ENCODE results near the gene AHI1. TPM values are rescaled to one million over a fixed set of nuclear protein-coding genes. Genes with fewer than 3 reads are reported as not detected.
A peak's percentile ranks its signal among the peaks of the same experiment; 100 is the strongest.
"Not testable (repeated sequence)": the region's sequence is repeated elsewhere in the genome, so short reads cannot be mapped to it uniquely, and the experiment has no call there.

AHI1 gene
- total RNA-seq, 1 donor from 2014 or later: 18.4 TPM

- no peak for DNase-seq (ENCODE audit: low read depth)
These were observed 8.1 kb upstream of the AHI1 start for GRCh38 chr6:135505648-135506047.

GRCh38 chr6:135505222-135505621 lies 7.7 kb upstream of the AHI1 start:
- DNase-seq (ENCODE audit: low read depth): no peak

DNA sequence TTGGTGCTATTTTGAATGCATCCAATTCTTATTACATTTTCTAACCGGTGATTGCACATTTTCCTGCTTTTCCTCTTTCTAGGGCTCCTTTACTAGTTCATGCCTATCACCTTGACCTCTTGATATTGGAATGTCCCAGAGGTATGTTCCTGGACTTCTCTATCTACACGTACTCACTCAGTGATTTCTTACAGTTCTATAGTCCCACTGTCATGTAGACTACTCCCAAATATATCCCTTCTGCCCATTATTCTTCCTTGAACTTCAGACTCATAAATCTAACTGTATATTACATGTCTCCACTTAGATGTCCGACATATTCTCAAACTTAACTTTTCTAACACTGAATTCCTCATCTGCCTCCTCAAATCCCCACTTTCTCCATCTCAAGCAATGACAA lies 7.2 kb upstream of the AHI1 start:
- DNase-seq (ENCODE audit: low read depth): no peak

DNA sequence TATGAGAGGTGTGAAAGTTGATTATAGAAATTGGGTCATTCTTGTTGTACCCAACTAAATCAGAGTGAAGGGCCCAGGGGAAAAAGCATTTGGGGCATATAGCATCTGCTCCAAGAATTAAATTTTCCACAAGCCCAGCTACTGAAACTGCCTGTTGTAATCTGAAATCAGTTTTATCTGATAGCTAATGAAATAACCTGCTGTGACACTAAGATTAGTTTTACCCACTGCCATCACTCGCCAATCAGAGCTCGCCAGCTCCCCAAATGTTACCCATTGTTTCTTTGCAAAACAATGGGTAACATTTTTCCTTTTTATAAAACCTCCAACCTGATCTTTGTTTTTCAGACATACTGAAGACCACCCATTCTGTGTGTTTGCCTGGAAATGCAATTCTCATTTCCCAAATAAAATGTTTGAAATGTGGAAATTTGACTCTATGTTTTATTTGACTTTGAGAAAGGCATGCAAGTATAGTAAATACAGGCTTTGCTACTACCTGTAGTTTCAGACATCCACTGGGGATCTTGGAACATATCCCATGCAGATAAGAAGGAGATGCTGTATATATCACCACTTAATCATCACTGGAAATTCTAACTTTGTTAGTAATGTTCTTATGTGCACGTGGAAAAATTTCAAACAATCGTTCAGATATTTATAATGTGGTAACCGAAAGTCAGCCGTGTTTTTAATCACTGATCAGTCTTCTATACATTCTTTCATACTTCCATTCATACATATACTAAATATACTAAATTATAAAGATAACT lies 6.3 kb upstream of the AHI1 start:
- DNase-seq (ENCODE audit: low read depth): no peak

DNA sequence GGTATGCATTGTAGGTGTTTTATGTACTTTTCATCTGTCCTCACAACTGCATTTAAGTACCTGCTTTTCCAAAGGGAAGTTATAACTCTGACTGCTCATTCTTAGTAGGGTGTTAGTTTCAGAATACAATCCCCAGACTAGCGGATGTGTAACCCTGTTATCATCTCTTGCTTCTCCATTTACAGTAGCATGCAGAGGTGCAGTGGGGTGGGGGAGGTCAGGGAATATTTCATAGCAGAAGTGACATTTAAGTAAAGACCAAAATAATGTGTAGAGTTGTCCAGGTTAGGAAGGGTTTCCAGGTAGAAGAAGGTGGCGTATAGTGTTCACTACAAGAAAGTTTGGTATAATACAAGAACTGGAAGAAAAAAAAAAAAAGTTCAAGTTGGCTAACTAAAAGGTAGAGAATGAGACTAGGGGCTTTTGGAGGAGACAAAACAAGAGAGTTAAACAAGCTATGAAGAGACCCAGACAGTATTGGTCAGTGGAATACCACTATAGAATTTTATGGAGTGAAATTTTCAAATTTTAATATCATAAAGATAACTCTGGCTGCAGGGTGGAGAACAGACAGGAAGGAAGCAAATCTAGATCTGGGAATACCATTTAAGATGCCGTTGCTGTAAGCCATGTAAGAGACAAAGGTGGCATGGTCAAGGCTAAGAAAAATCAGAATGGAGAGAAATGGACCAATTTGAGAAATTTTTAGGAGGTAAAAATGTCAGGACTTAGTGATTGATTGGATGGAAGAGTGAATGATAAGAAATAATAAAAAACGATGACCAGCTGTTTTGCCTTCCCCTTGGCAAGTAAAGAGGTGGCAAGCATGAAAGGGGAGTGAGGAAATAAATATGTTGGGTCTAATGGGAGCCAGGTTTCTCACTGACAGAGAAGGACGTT lies 2.2 kb upstream of the AHI1 start:
- no peak for DNase-seq (ENCODE audit: low read depth)

DNA sequence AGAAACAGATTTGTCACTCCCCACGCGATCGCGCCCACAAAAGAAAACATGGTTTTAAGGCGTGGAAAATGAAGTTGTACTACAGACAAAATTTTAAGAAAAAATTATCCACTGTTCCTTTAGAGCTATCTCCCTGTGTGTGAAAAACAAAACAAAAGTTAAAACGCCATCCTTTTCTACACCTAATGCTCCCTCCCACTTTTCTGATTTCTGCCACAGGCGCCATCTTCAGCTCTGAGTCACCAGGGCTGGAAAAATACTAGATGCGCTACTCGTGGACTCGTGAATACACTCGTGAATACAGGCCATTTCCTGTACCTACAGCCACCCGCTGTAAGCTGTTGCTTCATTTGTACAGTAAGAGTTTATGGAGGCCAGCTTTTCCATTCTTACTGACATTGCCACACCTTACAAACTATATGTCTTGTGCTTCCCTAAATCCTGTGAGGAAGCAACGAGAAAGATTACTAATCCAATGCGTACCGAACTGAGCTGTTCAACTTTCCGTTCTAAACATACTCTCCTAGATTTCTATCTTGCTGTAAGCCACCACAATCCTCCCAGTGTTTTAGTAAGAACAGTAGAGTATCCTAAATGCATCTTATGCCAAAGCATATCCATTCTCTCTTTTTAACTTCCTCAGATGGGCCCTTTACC lies 773 bp upstream of the AHI1 start:
- DNase-seq (ENCODE audit: low read depth): peak; percentile 92

GRCh38 chr6:135496800-135497411 lies 634 bp downstream of the AHI1 start:
- DNase-seq (ENCODE audit: low read depth): peak; percentile 9

GRCh38 chr6:135493218-135493961 lies 4.2 kb downstream of the AHI1 start:
- no peak for DNase-seq (ENCODE audit: low read depth)

DNA sequence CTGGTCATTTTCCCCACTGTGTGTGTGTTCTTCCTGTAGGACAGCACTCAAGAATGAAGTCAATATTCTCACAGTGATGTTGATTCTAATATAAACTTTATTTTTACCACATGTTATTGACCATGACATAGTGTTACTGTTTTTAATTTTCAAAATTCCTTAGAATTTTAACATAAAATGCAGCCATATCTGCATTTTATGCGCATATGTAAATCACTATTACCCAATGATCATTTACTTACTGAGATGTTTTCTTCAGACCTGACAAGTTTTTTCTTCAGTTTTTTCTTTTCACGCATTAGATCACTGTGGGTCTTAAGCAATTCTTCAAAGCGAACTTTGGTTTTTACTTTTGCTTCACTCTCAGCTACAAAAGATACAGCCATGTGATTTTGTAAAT lies 7.2 kb downstream of the AHI1 start:
- DNase-seq (ENCODE audit: low read depth): no peak

DNA sequence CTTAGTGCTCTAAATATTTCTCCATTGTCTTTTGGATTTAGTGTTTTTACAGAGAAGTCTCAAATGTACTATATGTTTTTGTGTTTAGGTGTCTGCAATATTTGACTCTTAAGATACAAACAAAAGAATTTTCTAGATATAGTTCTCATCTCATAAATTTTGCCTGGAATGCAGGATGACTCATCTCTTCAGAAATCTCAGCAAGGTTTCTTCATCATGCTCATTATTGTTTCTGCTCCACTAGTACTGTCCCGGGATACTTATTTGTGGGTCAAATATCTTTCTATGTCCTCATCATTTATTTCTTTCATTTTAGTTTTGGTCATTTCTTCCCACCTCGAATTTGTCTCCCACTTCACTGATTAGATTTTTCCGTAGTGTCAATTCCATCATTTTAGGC lies 9.5 kb downstream of the AHI1 start:
- DNase-seq (ENCODE audit: low read depth): peak; percentile 55

GRCh38 chr6:135483903-135484302 lies 13.6 kb downstream of the AHI1 start:
- DNase-seq (ENCODE audit: low read depth): not testable (repeated sequence)

DNA sequence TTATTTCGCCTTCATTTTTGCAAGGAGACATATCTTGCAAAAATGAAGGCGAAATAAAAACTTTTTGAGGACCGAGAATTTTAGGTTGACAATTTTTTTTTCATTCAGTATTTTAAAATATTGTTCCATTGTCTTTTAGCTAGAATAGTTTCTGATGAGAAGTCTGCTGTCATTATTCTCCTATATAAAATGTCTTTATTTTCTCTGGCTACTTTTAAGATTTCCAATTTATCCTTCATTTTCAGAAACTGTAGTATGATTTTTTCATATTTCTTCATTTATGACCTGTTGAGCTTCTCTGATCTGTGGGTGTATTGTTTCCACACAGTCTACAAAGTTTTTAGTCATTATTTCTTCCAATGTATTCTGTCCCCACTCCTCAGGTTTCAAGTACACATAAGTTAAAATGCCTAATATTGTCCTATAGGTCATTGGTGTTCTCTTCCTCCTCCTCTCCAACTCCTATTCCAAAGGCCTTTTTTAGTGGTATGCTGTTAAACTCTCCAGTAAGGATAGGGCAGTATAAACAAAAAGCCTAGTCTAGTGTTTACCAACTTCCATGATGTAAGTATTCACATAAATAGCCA lies 15.7 kb downstream of the AHI1 start:
- DNase-seq (ENCODE audit: low read depth): peak; percentile 49

- DNase-seq (ENCODE audit: low read depth): no peak
These were observed 17.9 kb downstream of the AHI1 start for GRCh38 chr6:135479601-135480000.

GRCh38 chr6:135478626-135479025 lies 18.9 kb downstream of the AHI1 start:
- DNase-seq (ENCODE audit: low read depth): no peak

DNA sequence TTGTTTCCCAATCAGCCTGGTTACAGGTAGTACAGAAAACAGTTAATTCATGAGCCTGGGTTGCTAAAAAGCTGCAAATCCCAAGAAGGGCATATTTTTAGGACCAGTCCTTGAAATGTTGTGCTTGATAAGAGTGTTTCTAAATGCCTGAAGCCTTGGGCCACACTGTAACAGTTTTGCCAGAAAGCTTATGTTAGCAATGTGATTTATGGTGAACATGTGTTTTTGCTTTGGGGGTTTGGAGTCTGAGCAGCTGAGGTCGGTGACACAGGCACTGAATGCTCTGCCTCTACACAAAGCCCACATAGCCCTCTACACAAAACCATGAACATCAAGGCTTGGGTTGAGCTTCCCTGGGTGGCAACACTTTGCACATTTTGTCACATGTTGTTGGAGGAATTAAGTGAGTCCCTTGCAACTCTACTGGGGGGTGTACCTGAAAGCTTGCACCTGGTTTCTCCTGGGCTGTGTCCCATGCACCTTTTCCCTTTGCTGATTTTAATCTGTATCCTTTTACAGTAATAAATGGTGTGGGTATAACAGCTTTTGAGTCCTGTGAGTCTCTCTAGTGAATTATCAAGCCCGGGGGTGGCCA lies 22.2 kb downstream of the AHI1 start:
- no peak for DNase-seq (ENCODE audit: low read depth)

DNA sequence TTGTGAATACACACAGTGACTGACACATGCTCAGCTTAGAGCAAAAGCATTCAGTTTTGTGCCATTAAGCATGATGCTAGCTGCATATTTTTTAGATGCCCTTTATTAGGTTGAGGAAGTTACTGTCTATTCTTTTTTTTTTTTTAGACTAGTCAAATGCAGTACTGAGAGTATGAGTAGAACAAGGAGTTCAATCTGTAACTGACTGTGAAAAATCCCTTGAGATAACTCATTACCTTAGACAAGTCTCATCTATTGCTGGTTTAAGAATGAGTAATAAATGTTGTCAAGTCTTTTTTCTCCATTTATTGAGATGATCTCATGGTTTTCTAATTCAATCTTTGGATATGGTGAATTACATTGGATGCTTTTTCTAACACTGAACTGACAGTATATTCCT lies 23.2 kb downstream of the AHI1 start:
- DNase-seq (ENCODE audit: low read depth): no peak

- no peak for DNase-seq (ENCODE audit: low read depth)
These were observed 31.6 kb downstream of the AHI1 start for GRCh38 chr6:135465903-135466302.

GRCh38 chr6:135465307-135465706 lies 32.2 kb downstream of the AHI1 start:
- DNase-seq (ENCODE audit: low read depth): no peak

- DNase-seq (ENCODE audit: low read depth): no peak
These were observed 32.9 kb downstream of the AHI1 start for GRCh38 chr6:135464634-135465033.

- DNase-seq (ENCODE audit: low read depth): no peak
These were observed 36.3 kb downstream of the AHI1 start for GRCh38 chr6:135461208-135461607.

DNA sequence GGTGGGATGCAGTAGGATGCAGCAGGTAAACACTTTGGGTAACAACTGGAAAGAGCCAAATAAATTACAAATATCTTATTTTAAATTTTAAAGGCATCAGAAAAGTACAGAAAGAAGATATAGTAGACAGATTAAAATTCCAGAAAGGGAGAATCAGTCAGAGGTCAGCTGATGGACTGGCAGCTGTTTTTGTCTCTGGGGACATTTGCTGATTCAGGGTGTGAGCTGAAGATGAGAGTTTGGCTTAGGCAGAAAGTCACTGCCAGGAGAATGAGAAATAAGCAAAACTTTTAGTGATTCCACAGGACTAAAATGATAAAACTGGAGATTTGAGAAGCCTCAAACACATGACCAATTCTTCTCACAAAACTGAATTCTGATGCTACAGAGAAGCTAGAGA lies 39.5 kb downstream of the AHI1 start:
- DNase-seq (ENCODE audit: low read depth): no peak

Data from renal cortical epithelial cell (primary cell).